Activated naive CD4-positive, alpha-beta T cell treated with anti-CD3 and anti-CD28 coated beads for 36 hours (primary cell): ENCODE data around the gene POMT2. TPM values are rescaled to one million over a fixed set of nuclear protein-coding genes. Genes with fewer than 3 reads are reported as not detected.
"Not testable (repeated sequence)": the region's sequence is repeated elsewhere in the genome, so short reads cannot be mapped to it uniquely, and the experiment has no call there.

Experiments
- CTCF ChIA-PET: fragments of 350-600 bp; sonication (Branson Sonifier 250); formaldehyde crosslinking; loops from one replicate; lab custom pipeline; 2021; ENCODE audit warnings: antibody characterized with exemption; lab: Charles Lee
- DNase-seq: peaks from one replicate; pipeline ENCODE4 v3.0.0-alpha.2; 2020
- H3K27ac Mint-ChIP-seq: one replicate; pipeline ENCODE4 v1.8.0; 2021; ENCODE audit warnings: mild to moderate bottlenecking, mixed read lengths
- H3K27me3 Mint-ChIP-seq: one replicate; pipeline ENCODE4 v1.8.0; 2021; ENCODE audit warnings: low read depth, mixed read lengths
- H3K36me3 Mint-ChIP-seq: one replicate; pipeline ENCODE4 v1.8.0; 2021; ENCODE audit warnings: low read depth, mixed read lengths
- H3K4me1 Mint-ChIP-seq: one replicate; pipeline ENCODE4 v1.8.0; 2021; ENCODE audit warnings: low read depth, mixed read lengths
- H3K4me3 Mint-ChIP-seq: one replicate; pipeline ENCODE4 v1.8.0; 2021; ENCODE audit warnings: mild to moderate bottlenecking, moderate library complexity, mixed read lengths
- H3K9me3 Mint-ChIP-seq: one replicate; pipeline ENCODE4 v1.8.0; 2021; ENCODE audit warnings: mixed read lengths
- intact Hi-C: fragments of 100-400 bp; cut with micrococcal nuclease; formaldehyde crosslinking; loops from one replicate; pipeline ENCODE4 v1.15.1; 2023
- total RNA-seq, 2 experiments: library from RNA; stranded (reverse); gene quantifications; one replicate each; pipeline ENCODE4 v1.2.3, GENCODE V29; 2021

Gene POMT2
- total RNA-seq, 2 experiments from 2014 or later: 11.3 to 14.5 TPM

- Mint-ChIP-seq H3K36me3 (no peaks in the 10 kb centered on the region), H3K4me1 (peaks cover 15% of the 10 kb centered on the region), H3K4me3 (no peak overlapping the region), H3K27ac (no peak overlapping the region), H3K27me3 (no peaks in the 10 kb centered on the region), H3K9me3 (no peaks in the 10 kb centered on the region)
- DNase-seq: no peak
- intact Hi-C loops: loop anchor here (5.0 kb wide), 1 partner anchor 229 kb away; no protein-coding TSS in a partner anchor
- CTCF ChIA-PET: interaction anchor here (0.6 kb wide), 2 partner anchors 253 to 1451 kb away, joined by 3 read pairs; no protein-coding TSS in a partner anchor
Observed at GRCh38 chr14:77323571-77323970, 2.9 kb upstream of the POMT2 start.

GRCh38 chr14:77322951-77323350 lies 2.3 kb upstream of the POMT2 start:
- CTCF ChIA-PET: no interaction called here
- H3K36me3 Mint-ChIP-seq: no peaks in the 10 kb centered on the region
- no peak overlapping the region for H3K27ac Mint-ChIP-seq
- no peaks in the 10 kb centered on the region for H3K27me3 Mint-ChIP-seq
- DNase-seq: no peak
- intact Hi-C loops: loop anchor here (5.0 kb wide), 1 partner anchor 229 kb away; no protein-coding TSS in a partner anchor
- no peak overlapping the region for H3K4me3 Mint-ChIP-seq
- no peaks in the 10 kb centered on the region for H3K9me3 Mint-ChIP-seq
- peaks cover 15% of the 10 kb centered on the region for H3K4me1 Mint-ChIP-seq

GRCh38 chr14:77322250-77322902 lies 1.7 kb upstream of the POMT2 start:
- Mint-ChIP-seq H3K9me3 (no peaks in the 10 kb centered on the region), H3K4me3 (peak overlapping the region; percentile 91), H3K27me3 (no peaks in the 10 kb centered on the region), H3K36me3 (no peaks in the 10 kb centered on the region), H3K27ac (peak overlapping the region; percentile 97), H3K4me1 (peaks cover 15% of the 10 kb centered on the region)
- intact Hi-C loops: loop anchor here (5.0 kb wide), 1 partner anchor 230 kb away; no protein-coding TSS in a partner anchor
- CTCF ChIA-PET: no interaction called here
- no peak for DNase-seq

GRCh38 chr14:77319422-77319821 lies 1.3 kb downstream of the POMT2 start:
- H3K4me3 Mint-ChIP-seq: no peak overlapping the region
- intact Hi-C loops: no loop called here
- H3K27ac Mint-ChIP-seq: no peak overlapping the region
- H3K9me3 Mint-ChIP-seq: no peaks in the 10 kb centered on the region
- no peaks in the 10 kb centered on the region for H3K36me3 Mint-ChIP-seq
- no peak for DNase-seq
- H3K4me1 Mint-ChIP-seq: peaks cover 15% of the 10 kb centered on the region
- no peaks in the 10 kb centered on the region for H3K27me3 Mint-ChIP-seq
- CTCF ChIA-PET: interaction anchor here (1.1 to 1.7 kb wide), 2 partner anchors 11 to 159 kb away, joined by 4 read pairs; no protein-coding TSS in a partner anchor

GRCh38 chr14:77318756-77319155 lies 1.9 kb downstream of the POMT2 start:
- intact Hi-C loops, DNase-seq, H3K27me3 Mint-ChIP-seq, H3K4me3 Mint-ChIP-seq, H3K27ac Mint-ChIP-seq, H3K9me3 Mint-ChIP-seq, H3K36me3 Mint-ChIP-seq: not testable (repeated sequence)
- CTCF ChIA-PET: interaction anchor here (1.1 kb wide), 1 partner anchor 160 kb away, joined by 4 read pairs; no protein-coding TSS in a partner anchor
- H3K4me1 Mint-ChIP-seq: peaks cover 15% of the 10 kb centered on the region

GRCh38 chr14:77318006-77318553 lies 2.6 kb downstream of the POMT2 start:
- intact Hi-C loops: no loop called here
- no peak for DNase-seq
- Mint-ChIP-seq H3K27ac (no peak overlapping the region), H3K9me3 (no peaks in the 10 kb centered on the region), H3K27me3 (no peaks in the 10 kb centered on the region), H3K4me1 (peaks cover 15% of the 10 kb centered on the region), H3K36me3 (no peaks in the 10 kb centered on the region), H3K4me3 (no peak overlapping the region)
- CTCF ChIA-PET: interaction anchor here (4.6 kb wide), 1 partner anchor 16 kb away, joined by 124 read pairs; no protein-coding TSS in a partner anchor

GRCh38 chr14:77316872-77317301 lies 3.8 kb downstream of the POMT2 start:
- CTCF ChIA-PET: interaction anchor here (0.7 to 4.6 kb wide), 24 partner anchors 8 to 290 kb away, joined by 3 to 124 read pairs (median 6); partner anchors contain the start of gene ZDHHC22
- Mint-ChIP-seq H3K4me1 (peaks cover 7% of the 10 kb centered on the region), H3K27me3 (no peaks in the 10 kb centered on the region), H3K4me3 (no peak overlapping the region), H3K27ac (no peak overlapping the region), H3K36me3 (no peaks in the 10 kb centered on the region), H3K9me3 (no peaks in the 10 kb centered on the region)
- no peak for DNase-seq
- intact Hi-C loops: loop anchor here (1.0 kb wide), 4 partner anchors 16 to 219 kb away; partner anchors contain the start of gene CIPC

- no peaks in the 10 kb centered on the region for H3K36me3 Mint-ChIP-seq
- no peak overlapping the region for H3K27ac Mint-ChIP-seq
- no peaks in the 10 kb centered on the region for H3K27me3 Mint-ChIP-seq
- peaks cover 5% of the 10 kb centered on the region for H3K4me1 Mint-ChIP-seq
- CTCF ChIA-PET: interaction anchor here (0.6 to 4.6 kb wide), 43 partner anchors 8 to 416 kb away, joined by 3 to 124 read pairs (median 4); partner anchors contain the start of genes SAMD15, TMED8, VIPAS39 and ZDHHC22
- no peak overlapping the region for H3K4me3 Mint-ChIP-seq
- intact Hi-C loops: loop anchor here (1.0 kb wide), 4 partner anchors 15 to 218 kb away; partner anchors contain the start of gene CIPC
- H3K9me3 Mint-ChIP-seq: no peaks in the 10 kb centered on the region
- DNase-seq: no peak
Observed at GRCh38 chr14:77316195-77316505, 4.5 kb downstream of the POMT2 start.

GRCh38 chr14:77314539-77315457 lies 5.9 kb downstream of the POMT2 start:
- H3K27ac Mint-ChIP-seq: no peak overlapping the region

GRCh38 chr14:77314043-77314442 lies 6.6 kb downstream of the POMT2 start:
- Mint-ChIP-seq H3K9me3 (no peaks in the 10 kb centered on the region), H3K27me3 (no peaks in the 10 kb centered on the region), H3K27ac (no peak overlapping the region), H3K4me3 (no peak overlapping the region), H3K36me3 (no peaks in the 10 kb centered on the region), H3K4me1 (no peaks in the 10 kb centered on the region)
- no peak for DNase-seq
- intact Hi-C loops: no loop called here
- CTCF ChIA-PET: interaction anchor here (1.0 to 4.6 kb wide), 4 partner anchors 12 to 237 kb away, joined by 3 to 124 read pairs (median 62); no protein-coding TSS in a partner anchor

More at GRCh38 chr14:77314539-77315457, 5.9 kb downstream of the POMT2 start:
- no peaks in the 10 kb centered on the region for H3K9me3 Mint-ChIP-seq
- H3K27me3 Mint-ChIP-seq: no peaks in the 10 kb centered on the region
- H3K36me3 Mint-ChIP-seq: no peaks in the 10 kb centered on the region
- DNase-seq: no peak
- no peak overlapping the region for H3K4me3 Mint-ChIP-seq
- peaks cover under 1% of the 10 kb centered on the region for H3K4me1 Mint-ChIP-seq
- CTCF ChIA-PET: interaction anchor here (1.0 to 4.6 kb wide), 17 partner anchors 10 to 236 kb away, joined by 3 to 124 read pairs (median 8); partner anchors contain the start of gene ZDHHC22
- intact Hi-C loops: no loop called here

GRCh38 chr14:77313371-77313770 lies 7.3 kb downstream of the POMT2 start:
- Mint-ChIP-seq H3K36me3 (no peaks in the 10 kb centered on the region), H3K27me3 (no peaks in the 10 kb centered on the region), H3K4me1 (no peaks in the 10 kb centered on the region), H3K9me3 (no peaks in the 10 kb centered on the region), H3K27ac (no peak overlapping the region), H3K4me3 (no peak overlapping the region)
- intact Hi-C loops: no loop called here
- DNase-seq: no peak
- CTCF ChIA-PET: interaction anchor here (0.6 to 4.6 kb wide), 5 partner anchors 11 to 188 kb away, joined by 3 to 124 read pairs (median 4); no protein-coding TSS in a partner anchor
